Thymus (tissue), 11 donors: ENCODE results near the gene RAD23B. TPM values are rescaled to one million over a fixed set of nuclear protein-coding genes. Genes with fewer than 3 reads are reported as not detected.

Source experiments
- DNase-seq, 9 donors: peaks; one replicate each; pipeline ENCODE4 v3.0.0-alpha.2; 2013; ENCODE audit warnings: low spot score in 9 of 9, low read depth in 6 of 9, missing footprints in 1 of 9
- H3K27ac ChIP-seq, 2 donors: one replicate each; pipeline ENCODE4 v1.5.1; 2013; ENCODE audit warnings: control low read depth in 1 of 2, low read depth in 1 of 2, low read length in 1 of 2, mild to moderate bottlenecking in 1 of 2, moderate library complexity in 1 of 2
- H3K27me3 ChIP-seq, 2 donors: one replicate each; pipeline ENCODE4 v1.5.1; 2013; ENCODE audit warnings: low read length in 1 of 2; ENCODE audit not compliant: control insufficient read depth in 2 of 2, insufficient read depth in 1 of 2
- H3K36me3 ChIP-seq, 2 donors: one replicate each; pipeline ENCODE4 v1.5.1; 2013; ENCODE audit warnings: low read length in 1 of 2, mild to moderate bottlenecking in 1 of 2, moderate library complexity in 1 of 2; ENCODE audit not compliant: control insufficient read depth in 2 of 2, insufficient read depth in 2 of 2
- H3K4me1 ChIP-seq, 2 donors: one replicate each; pipeline ENCODE4 v1.5.1; 2013; ENCODE audit warnings: low read length in 2 of 2; ENCODE audit not compliant: control insufficient read depth in 2 of 2, insufficient read depth in 2 of 2
- H3K4me3 ChIP-seq, 2 donors: one replicate each; pipeline ENCODE4 v1.5.1; 2013; ENCODE audit warnings: low read length in 2 of 2, control low read depth in 1 of 2, mild to moderate bottlenecking in 1 of 2
- H3K9me3 ChIP-seq, 2 donors: one replicate each; pipeline ENCODE4 v1.5.1; 2013; ENCODE audit warnings: low read length in 1 of 2, mild to moderate bottlenecking in 1 of 2; ENCODE audit not compliant: control insufficient read depth in 2 of 2, insufficient read depth in 1 of 2
- WGBS: extraction: QIAGEN DNeasy Blood & Tissue Kit; methylation state at CpG from one replicate; pipeline ENCODE4 v1.1.7; 2013; 5-methylcytosine and 5-hydroxymethylcytosine counted together
- polyA plus RNA-seq: library from polyadenylated mRNA; stranded (reverse); fragments of 200-250 nt; gene quantifications from one replicate; pipeline ENCODE4 v1.2.3, GENCODE V29; 2013
- total RNA-seq: library from RNA; stranded (reverse); fragments of 120-200 nt; gene quantifications from one replicate; pipeline ENCODE4 v1.2.4, GENCODE V29; 2013
- donor health status: healthy.

Gene RAD23B
- total and polyA plus RNA-seq, 2 donors: 40.7 to 51.4 TPM

GRCh38 chr9:107283623-107284616 is 841 bp downstream of the RAD23B start:
- Histone ChIP-seq H3K4me3 (peak overlapping the region; percentile 78 to 98), H3K27me3 (no peaks in the 10 kb centered on the region), H3K36me3 (no peaks in the 10 kb centered on the region), H3K4me1 (peaks cover 6 to 11% of the 10 kb centered on the region in 2 donors), H3K9me3 (no peaks in the 10 kb centered on the region), H3K27ac (peak overlapping the region; percentile 84 to 98)
- under 1% methylated on average over 55 of the region's 55 CpGs for WGBS
- peak in 8 of 9 donors; percentile 40 to 72 (median 52) for DNase-seq

- 9% methylated on average over 6 of the region's 6 CpGs for WGBS
- H3K4me1 ChIP-seq: peaks cover 6 to 13% of the 10 kb centered on the region in 2 donors
- peak overlapping the region; percentile 78 to 98 for H3K4me3 ChIP-seq
- H3K27me3 ChIP-seq: no peaks in the 10 kb centered on the region
- H3K27ac ChIP-seq: peak overlapping the region in 1 of 2 donors; percentile 84
- DNase-seq: no peak
- no peaks in the 10 kb centered on the region for H3K36me3 ChIP-seq
- no peaks in the 10 kb centered on the region for H3K9me3 ChIP-seq
Measured at GRCh38 chr9:107284636-107285035, 1.6 kb downstream of the RAD23B start.

GRCh38 chr9:107285286-107285685 is 2.2 kb downstream of the RAD23B start:
- WGBS: 56% methylated on average over 6 of the region's 6 CpGs
- Histone ChIP-seq H3K4me1 (peaks cover 6 to 13% of the 10 kb centered on the region in 2 donors), H3K4me3 (peak overlapping the region; percentile 22 to 78), H3K9me3 (no peaks in the 10 kb centered on the region), H3K27ac (no peak overlapping the region), H3K36me3 (no peaks in the 10 kb centered on the region), H3K27me3 (no peaks in the 10 kb centered on the region)
- peak in 1 of 9 donors; percentile 17 for DNase-seq

- H3K27ac ChIP-seq: no peak overlapping the region
- H3K27me3 ChIP-seq: no peaks in the 10 kb centered on the region
- WGBS: 86% methylated on average over 2 of the region's 2 CpGs
- peaks cover 0 to 3% of the 10 kb centered on the region in 2 donors for H3K36me3 ChIP-seq
- peaks cover 6 to 13% of the 10 kb centered on the region in 2 donors for H3K4me1 ChIP-seq
- no peak overlapping the region for H3K4me3 ChIP-seq
- H3K9me3 ChIP-seq: no peaks in the 10 kb centered on the region
- no peak for DNase-seq
Measured at GRCh38 chr9:107286057-107286456, 3.0 kb downstream of the RAD23B start.

GRCh38 chr9:107288701-107289100 is 5.6 kb downstream of the RAD23B start:
- Histone ChIP-seq H3K4me3 (no peak overlapping the region), H3K9me3 (no peaks in the 10 kb centered on the region), H3K4me1 (peaks cover 6 to 8% of the 10 kb centered on the region in 2 donors), H3K27ac (no peak overlapping the region), H3K27me3 (no peaks in the 10 kb centered on the region), H3K36me3 (peaks cover 0 to 3% of the 10 kb centered on the region in 2 donors)
- 68% methylated on average over 1 of the region's 1 CpG for WGBS
- peak in 1 of 9 donors; percentile 22 for DNase-seq

GRCh38 chr9:107290619-107291018 is 7.5 kb downstream of the RAD23B start:
- Histone ChIP-seq H3K27me3 (no peaks in the 10 kb centered on the region), H3K4me1 (peaks cover 6 to 8% of the 10 kb centered on the region in 2 donors), H3K36me3 (peaks cover 0 to 3% of the 10 kb centered on the region in 2 donors), H3K9me3 (no peaks in the 10 kb centered on the region), H3K4me3 (no peak overlapping the region), H3K27ac (no peak overlapping the region)
- WGBS: 97% methylated on average over 7 of the region's 7 CpGs
- no peak for DNase-seq

GRCh38 chr9:107292821-107293542 is 9.9 kb downstream of the RAD23B start:
- peaks cover 0 to 3% of the 10 kb centered on the region in 2 donors for H3K36me3 ChIP-seq
- DNase-seq: no peak
- H3K4me3 ChIP-seq: no peak overlapping the region
- H3K4me1 ChIP-seq: peaks cover 5 to 6% of the 10 kb centered on the region in 2 donors
- H3K27ac ChIP-seq: no peak overlapping the region
- 99% methylated on average over 1 of the region's 1 CpG for WGBS
- no peaks in the 10 kb centered on the region for H3K27me3 ChIP-seq
- no peaks in the 10 kb centered on the region for H3K9me3 ChIP-seq

- 97% methylated on average over 6 of the region's 6 CpGs for WGBS
- DNase-seq: no peak
- no peaks in the 10 kb centered on the region for H3K9me3 ChIP-seq
- H3K27ac ChIP-seq: no peak overlapping the region
- H3K27me3 ChIP-seq: no peaks in the 10 kb centered on the region
- H3K4me3 ChIP-seq: no peak overlapping the region
- peaks cover 3% of the 10 kb centered on the region in 2 donors for H3K4me1 ChIP-seq
- H3K36me3 ChIP-seq: peaks cover 0 to 3% of the 10 kb centered on the region in 2 donors
Measured at GRCh38 chr9:107293543-107294085, 10.5 kb downstream of the RAD23B start.
